ENCODE data around the gene RIN3. TPM values are rescaled to one million over a fixed set of nuclear protein-coding genes. Genes with fewer than 3 reads are reported as not detected.
A peak's percentile ranks its signal among the peaks of the same experiment; 100 is the strongest.

RIN3 gene
- total RNA-seq, 1 experiment from 2014 or later: 4.8 TPM

DNA sequence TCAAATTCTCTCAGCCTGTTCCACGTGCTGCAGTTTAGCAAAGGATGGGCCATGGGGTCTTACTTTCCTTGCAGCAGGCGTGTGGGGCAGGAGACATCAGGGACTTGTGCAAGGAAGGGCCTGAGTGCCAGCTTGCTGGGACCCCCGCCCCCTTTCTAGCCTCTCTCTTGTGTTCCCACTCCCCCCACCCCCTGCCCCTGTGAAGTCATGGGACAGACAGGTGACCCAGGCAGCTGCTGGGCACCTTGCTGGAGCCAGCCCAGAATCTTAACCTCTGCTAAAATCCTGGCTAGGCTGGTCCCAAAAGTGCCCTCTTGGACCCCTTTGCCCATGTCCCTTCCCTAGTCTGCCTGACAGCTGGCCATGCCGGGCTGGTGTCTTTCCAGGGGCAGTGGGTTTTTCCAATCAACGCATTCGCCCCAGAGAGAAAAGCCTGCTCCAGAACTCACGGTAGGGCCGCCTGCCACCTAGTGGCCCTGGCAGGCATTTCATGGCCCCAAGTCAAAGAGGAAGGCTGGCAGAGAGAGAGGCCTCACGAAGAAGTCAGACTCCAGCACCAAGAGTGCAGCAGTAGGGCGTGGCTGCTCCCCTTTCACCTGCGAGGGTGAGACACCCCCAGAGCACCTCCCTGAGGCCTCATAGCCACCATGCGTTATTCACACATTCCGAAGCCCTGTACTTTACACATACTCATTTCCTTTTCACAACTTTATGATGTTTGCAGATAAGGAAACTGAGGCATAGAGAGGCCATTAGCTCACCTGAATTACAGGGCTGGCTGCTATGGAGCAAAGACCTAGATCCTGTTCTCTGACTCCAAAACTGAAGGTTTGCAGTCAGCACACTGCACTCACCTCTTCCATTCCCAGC lies 167.4 kb downstream of the RIN3 start:
- TF ChIP-seq, protein P1, sequence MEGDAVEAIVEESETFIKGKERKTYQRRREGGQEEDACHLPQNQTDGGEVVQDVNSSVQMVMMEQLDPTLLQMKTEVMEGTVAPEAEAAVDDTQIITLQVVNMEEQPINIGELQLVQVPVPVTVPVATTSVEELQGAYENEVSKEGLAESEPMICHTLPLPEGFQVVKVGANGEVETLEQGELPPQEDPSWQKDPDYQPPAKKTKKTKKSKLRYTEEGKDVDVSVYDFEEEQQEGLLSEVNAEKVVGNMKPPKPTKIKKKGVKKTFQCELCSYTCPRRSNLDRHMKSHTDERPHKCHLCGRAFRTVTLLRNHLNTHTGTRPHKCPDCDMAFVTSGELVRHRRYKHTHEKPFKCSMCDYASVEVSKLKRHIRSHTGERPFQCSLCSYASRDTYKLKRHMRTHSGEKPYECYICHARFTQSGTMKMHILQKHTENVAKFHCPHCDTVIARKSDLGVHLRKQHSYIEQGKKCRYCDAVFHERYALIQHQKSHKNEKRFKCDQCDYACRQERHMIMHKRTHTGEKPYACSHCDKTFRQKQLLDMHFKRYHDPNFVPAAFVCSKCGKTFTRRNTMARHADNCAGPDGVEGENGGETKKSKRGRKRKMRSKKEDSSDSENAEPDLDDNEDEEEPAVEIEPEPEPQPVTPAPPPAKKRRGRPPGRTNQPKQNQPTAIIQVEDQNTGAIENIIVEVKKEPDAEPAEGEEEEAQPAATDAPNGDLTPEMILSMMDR (conservative IDR thresholded peaks at IDR 0.05; ENCODE audit: low read depth, low read length): peak; percentile 94
- no peak for TF ChIP-seq EZH2phosphoT487 (IDR thresholded peaks at IDR 0.05; ENCODE audit: borderline replicate concordance, low read length)
- Histone ChIP-seq H2AFZ (ENCODE audit: low read length) (peak overlapping the region; percentile 49), H3K4me1 (ENCODE audit: insufficient read depth, low read length) (peaks cover 12% of the 10 kb centered on the region), H3K9ac (ENCODE audit: low read length) (peak overlapping the region; percentile 59), H3K27me3 (ENCODE audit: low read length) (no peaks in the 10 kb centered on the region), H4K20me1 (ENCODE audit: low read length) (no peaks in the 10 kb centered on the region), H3K27ac (ENCODE audit: low read length) (peak overlapping the region; percentile 82), H3K9me2 (replicated peaks; ENCODE audit: low read length) (no peaks in the 10 kb centered on the region), H3F3A (ENCODE audit: low read length, unreplicated experiment) (no peaks in the 10 kb centered on the region), H3K36me3 (ENCODE audit: low read depth, low read length) (no peaks in the 10 kb centered on the region), H3K4me2 (ENCODE audit: low read length) (peak overlapping the region; percentile 30), H3K4me3 (ENCODE audit: low read length) (no peak overlapping the region), H3K79me2 (ENCODE audit: low read length) (no peaks in the 10 kb centered on the region), H3K9me3 (ENCODE audit: low read length) (no peaks in the 10 kb centered on the region)
- ChIA-PET CTCF (interaction anchor here (0.6 kb wide), 1 partner anchor 9 kb away, joined by 4 read pairs; no protein-coding TSS in a partner anchor), POLR2A (ENCODE audit: unreplicated experiment) (no interaction called here)
- peak; percentile 92 for DNase-seq
- intact Hi-C loops (cut with micrococcal nuclease): loop anchor here (1.0 to 5.0 kb wide), 5 partner anchors 34 to 544 kb away; no protein-coding TSS in a partner anchor
- no TSS peak for BruUV-seq (replicated peaks)
- peak; percentile 93 for ATAC-seq

DNA sequence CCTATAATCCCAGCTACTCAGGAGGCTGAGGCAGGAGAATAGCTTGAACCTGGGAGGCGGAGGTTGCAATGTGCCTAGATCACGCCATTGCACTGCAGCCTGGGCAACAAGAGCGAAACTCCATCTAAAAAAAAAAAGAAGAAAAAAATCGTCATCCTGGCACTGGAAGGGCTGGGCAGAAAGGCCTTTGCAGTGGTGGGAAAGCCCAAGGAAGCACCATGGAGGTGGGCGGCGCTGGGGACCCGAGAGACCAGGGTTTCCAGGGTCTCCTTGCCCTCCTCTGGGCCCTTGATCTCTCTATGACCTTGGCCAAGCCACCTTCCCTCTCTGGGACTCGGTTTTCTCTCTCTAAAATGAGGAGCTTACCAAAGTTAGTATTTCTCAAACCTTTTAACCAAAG lies 169.5 kb downstream of the RIN3 start:
- Histone ChIP-seq H3F3A (ENCODE audit: low read length, unreplicated experiment) (no peaks in the 10 kb centered on the region), H3K9me3 (ENCODE audit: low read length) (no peaks in the 10 kb centered on the region), H3K79me2 (ENCODE audit: low read length) (no peaks in the 10 kb centered on the region), H3K4me2 (ENCODE audit: low read length) (no peak overlapping the region), H3K36me3 (ENCODE audit: low read depth, low read length) (no peaks in the 10 kb centered on the region), H3K9ac (ENCODE audit: low read length) (no peak overlapping the region), H4K20me1 (ENCODE audit: low read length) (no peaks in the 10 kb centered on the region), H3K4me1 (ENCODE audit: insufficient read depth, low read length) (peaks cover 12% of the 10 kb centered on the region), H3K27me3 (ENCODE audit: low read length) (no peaks in the 10 kb centered on the region), H2AFZ (ENCODE audit: low read length) (no peak overlapping the region), H3K27ac (ENCODE audit: low read length) (no peak overlapping the region), H3K4me3 (ENCODE audit: low read length) (no peak overlapping the region), H3K9me2 (replicated peaks; ENCODE audit: low read length) (no peaks in the 10 kb centered on the region)
- CTCF ChIA-PET: no interaction called here
- no peak for DNase-seq
- no TSS peak for BruUV-seq (replicated peaks)
- TF ChIP-seq, protein P1 (conservative IDR thresholded peaks at IDR 0.05; ENCODE audit: low read depth, low read length): no peak
- TF ChIP-seq EZH2 (IDR thresholded peaks at IDR 0.05; ENCODE audit: low read length, unreplicated experiment) (no peak), EZH2phosphoT487 (IDR thresholded peaks at IDR 0.05; ENCODE audit: borderline replicate concordance, low read length) (no peak)
- intact Hi-C loops (cut with micrococcal nuclease): loop anchor here (5.0 kb wide), 2 partner anchors 36 to 546 kb away; no protein-coding TSS in a partner anchor
- POLR2A ChIA-PET (ENCODE audit: unreplicated experiment): interaction anchor here (0.7 kb wide), 1 partner anchor 59 kb away, joined by 3 read pairs; no protein-coding TSS in a partner anchor
- ATAC-seq: no peak

All from PC-3 (cell line).